OCI-M1 (cell line): ENCODE measurements around the gene EPHA2.
"Not testable (repeated sequence)": the region's sequence is repeated elsewhere in the genome, so short reads cannot be mapped to it uniquely, and the experiment has no call there.

Source experiments
- DNase-seq: peaks from one replicate; lab custom pipeline; 2025; lab: John Stamatoyannopoulos, UW

EPHA2 gene

DNA sequence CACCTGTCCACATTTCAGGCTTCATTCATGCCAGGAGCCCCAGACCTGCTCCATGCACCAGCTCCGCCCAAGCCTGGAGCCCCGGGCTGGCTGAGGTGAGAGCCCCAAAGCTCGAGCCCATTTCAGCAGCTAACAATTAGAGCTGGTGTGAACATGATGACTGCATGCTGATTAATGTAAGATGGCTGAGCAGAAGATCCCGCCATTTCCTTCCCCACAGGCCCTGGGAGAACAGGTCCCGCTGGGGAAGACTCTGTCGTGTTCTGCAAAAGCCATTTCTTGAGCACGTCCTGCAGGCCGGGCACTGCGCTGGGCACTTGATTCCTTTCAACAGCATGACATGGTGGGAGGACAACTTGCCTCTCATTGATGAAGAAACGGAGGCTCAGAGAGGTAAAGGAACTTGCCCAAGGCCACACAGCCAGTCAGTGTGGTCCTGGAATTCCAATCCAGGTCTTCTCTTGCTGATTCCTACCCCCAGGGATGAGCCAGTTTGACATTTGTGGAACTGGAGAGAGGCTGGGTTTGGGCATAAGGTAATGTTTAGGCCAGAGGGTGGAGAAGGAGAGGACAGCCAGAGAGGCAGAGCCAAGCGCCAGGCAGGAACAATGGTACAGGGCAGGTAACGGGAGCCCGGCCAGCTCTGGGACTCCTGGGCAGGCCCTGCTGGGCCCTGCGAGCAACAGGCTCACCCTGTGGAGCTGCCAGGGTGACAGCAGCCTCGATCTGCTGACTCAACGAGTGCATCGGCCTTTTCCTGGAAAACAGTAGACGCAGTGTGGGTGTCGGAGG lies 28.1 kb upstream of the EPHA2 start:
- no peak for DNase-seq

DNA sequence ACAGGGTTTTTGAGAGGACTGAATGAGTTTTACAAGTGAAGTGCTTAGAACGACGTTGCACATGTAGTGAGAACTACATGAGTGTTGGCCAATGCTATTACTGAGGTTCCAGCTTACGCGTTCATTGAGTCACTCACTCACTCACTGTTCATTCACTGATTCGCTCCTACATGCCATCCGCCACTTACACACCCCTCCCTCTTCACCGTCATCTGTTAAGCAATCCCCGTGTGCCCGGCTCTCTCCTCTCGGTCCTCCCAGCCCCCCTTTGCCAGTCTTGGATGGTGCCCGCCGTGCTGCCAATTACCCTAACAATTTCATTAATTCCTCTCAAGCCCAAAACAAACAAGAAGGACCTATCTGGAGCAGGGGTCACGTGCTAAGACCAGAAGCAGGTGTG lies 27.3 kb upstream of the EPHA2 start:
- DNase-seq: no peak

GRCh38 chr1:16181887-16182719 lies 26.2 kb upstream of the EPHA2 start:
- DNase-seq: no peak

DNA sequence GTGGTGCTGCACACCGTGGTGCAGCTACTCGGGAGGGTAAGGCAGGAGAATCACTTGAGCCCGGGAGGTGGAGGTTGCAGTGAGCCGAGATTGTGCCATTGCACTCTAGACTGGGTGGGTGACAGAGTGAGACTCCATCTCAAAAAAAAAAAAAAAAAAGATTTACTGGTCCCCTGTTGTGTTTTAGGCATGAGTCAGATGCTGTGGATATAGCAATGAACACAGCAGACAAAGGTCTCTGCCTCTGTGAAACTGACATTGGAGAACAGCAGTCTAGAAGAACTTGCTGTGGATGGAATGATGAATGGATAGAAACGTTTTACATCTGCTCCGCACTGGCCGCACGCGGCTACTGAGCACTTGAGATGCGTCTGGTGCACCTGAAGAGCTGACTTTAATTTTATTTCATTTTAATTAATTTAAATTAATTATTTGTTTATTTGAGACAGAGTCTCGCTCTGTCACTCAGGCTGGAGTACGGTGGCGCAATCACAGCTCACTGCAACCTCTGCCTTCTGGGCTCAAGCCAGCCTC lies 24.5 kb upstream of the EPHA2 start:
- DNase-seq: no peak

DNA sequence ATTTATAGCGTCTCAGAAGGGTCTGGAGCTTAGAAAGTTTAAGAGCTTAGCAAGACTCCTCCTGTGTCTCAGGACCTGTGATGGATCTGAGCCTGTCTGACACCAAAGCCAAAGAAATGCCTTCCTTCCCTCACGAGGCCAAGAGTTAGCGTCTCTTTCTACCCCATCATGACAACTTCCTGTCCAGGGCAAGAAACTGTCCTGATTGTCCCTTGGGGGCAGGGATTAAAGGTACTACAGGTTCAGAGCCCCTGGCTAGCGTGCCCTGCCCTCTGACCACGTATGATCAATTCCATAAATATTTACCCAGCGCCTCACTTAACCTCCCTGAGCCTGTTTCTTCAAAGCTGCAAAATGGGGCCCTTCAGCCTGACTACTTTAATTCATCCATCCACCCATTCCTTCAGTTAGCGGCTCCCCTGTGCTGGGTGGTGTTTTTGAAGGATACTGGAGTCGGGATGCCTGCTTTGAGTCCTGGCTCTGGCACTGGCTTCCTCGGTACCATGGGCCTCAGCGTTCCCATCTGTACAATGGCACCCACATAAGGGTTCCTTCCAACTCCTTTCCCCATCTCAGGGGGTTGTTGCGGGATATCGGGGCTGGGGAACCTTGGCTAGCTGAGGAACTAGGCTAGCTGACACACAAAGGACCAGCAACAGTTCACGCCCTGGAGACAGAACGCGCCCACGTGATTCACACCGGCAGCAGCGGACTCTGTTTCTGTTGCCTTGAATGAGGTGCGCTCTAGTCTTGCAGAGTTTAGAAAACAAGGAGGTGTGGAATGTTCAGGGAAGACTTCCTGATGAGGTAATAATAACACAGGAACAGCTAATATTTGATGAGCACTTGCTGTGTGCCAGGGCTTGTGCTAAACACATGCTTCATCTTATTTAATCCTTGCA lies 23.0 kb upstream of the EPHA2 start:
- DNase-seq: no peak

DNA sequence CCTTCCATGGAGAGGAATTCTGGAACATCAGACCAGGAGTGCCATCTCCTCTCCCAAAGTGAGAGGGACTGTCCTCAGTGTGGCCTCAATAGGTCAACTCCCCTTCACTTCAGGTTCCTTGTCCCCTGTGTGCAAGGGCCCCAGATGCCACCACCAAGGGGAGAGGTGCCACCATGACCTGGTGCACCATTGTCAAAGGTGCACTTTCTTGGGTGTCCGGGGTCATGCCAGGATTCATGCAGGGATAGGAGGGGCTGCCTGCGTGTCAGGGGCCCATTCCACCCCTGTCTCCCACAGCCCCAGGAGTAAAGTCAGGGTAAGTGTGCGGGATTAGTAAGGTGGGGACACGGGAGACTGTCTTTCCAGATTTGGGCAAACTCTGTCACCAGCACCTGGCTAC lies 21.4 kb upstream of the EPHA2 start:
- DNase-seq: no peak

GRCh38 chr1:16176653-16177052 lies 20.8 kb upstream of the EPHA2 start:
- DNase-seq: no peak

- DNase-seq: peak; percentile 81
Observed at GRCh38 chr1:16175610-16176553, 20.0 kb upstream of the EPHA2 start.

- DNase-seq: no peak
Observed at GRCh38 chr1:16174886-16175598, 19.2 kb upstream of the EPHA2 start.

GRCh38 chr1:16174261-16174868 lies 18.5 kb upstream of the EPHA2 start:
- no peak for DNase-seq

GRCh38 chr1:16173447-16174260 lies 17.8 kb upstream of the EPHA2 start:
- DNase-seq: no peak

- peak; percentile 90 for DNase-seq
Observed at GRCh38 chr1:16172964-16173446, 17.1 kb upstream of the EPHA2 start.

DNA sequence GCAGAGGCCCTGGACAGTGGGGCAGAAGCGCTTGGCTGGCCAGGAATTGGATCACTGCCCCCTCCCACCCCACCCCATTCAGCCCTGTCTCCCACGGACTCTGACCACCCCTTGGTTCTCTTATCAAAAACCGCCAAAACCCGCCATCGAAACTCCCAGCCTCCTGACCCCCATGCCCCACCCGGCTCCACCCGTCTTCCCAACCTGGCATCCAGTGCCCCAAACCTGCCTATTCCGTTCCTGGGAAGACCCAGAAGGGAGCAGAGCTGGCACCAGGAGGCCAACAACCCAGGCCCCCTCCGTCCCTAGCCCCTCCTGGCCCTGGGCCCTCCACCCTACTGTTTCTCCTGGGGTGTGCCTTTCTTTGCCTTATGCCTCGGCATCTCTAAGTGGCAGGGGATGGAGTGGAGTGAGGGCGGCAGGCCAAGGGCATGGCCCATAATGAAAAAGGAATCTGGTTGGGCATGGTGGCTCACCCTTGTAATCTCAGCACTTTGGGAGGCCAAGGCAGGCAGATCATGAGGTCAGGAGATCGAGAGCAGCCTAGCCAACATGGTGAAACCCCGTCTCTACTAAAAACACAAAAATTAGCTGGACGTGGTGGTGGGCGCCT lies 16.5 kb upstream of the EPHA2 start:
- no peak for DNase-seq

DNA sequence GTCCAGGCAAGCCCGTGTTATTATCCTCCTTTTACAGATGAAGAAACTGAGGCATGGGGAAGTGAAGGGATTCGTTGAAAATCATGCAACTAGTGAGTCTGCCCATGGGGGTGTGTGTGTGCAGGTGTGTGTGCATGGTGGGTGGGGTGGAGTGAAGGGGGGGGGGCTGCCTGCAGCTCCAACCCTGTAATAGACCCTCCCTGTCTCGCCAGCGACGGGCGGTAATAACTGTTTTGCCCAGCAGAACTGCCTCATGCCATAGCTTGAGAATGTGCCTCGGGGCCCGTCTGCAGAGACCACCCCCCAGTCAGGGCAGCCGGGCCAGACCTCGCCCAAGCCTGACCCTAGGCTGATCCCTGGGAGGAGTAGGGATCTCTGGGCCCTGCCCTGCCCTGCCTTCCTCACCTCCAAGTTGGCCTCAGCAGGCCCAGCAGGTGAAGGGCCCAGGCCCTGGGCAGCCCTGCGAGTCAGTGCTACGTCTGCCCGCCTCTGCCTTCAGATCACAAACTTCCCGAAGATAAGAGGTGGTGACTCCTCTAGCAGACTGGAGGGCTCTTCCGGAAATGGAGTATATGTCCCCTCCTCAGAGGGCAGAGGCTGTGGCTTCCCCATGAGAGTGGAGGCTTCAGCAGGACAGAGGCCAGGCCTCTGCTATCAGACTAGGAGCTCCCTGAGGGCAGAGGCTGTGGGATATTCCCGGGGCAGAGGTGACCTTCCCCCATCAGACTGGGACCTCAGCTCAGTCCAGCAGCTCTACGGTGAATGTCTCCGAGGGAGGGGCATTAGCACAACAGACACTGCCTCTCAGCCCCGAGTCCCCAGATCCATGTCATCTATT lies 15.7 kb upstream of the EPHA2 start:
- DNase-seq: peak; percentile 11

DNA sequence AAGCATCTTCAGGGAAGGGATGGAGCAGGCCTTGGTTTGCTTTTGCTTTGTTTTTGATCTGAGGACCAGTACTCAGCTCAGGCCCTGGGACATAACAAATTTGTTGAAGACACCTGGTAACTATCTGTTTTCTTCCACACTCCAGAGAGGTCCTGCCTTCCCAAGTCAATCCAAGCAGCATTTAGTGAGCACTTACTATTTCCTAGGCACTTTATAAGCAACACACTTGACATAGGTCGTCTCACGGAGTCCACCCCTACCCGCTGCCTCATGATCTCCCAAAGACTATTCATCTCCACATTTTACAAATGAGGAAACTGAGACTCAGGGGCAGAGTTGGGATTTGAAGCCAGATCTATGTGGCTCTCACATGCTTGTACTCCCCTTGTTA lies 14.4 kb upstream of the EPHA2 start:
- no peak for DNase-seq

DNA sequence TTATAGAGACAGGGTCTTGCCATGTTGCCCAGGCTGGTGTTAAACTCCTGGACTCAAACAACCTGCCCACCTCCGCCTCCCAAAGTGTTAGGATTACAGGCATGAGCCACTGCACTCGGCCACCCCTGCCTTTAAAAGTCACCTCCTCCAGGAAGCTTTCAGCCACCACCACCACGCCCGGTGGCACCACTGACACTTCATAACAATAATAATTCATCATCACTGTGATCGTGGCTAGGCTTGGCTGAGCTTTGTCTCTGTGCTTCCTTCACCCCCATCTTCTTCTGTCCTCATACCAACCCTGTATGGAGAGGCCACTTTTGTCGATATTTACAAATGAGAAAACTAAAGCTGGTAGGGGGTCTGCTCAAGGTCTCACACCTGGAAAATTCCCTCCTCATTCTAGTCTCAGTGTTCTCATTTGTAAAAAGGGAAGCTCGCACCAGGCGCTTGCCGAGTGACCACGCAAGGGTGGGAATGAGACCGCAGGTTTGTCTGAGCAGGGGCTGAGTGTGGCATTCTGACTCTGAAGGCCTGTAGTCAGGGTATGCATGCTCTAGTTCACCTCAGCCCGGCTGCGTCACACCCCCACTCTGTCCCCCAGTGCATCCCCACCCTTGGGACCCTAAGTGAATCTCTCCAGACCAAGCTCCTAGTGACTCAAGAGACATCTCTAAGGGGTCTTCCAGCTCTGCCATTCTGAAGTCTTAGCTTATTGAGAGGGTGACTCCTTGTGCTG lies 12.9 kb upstream of the EPHA2 start:
- no peak for DNase-seq

- not testable (repeated sequence) for DNase-seq
Observed at GRCh38 chr1:16168144-16168495, 12.3 kb upstream of the EPHA2 start.
